Activated CD4-positive, alpha-beta memory T cell treated with anti-CD3 and anti-CD28 coated beads for 36 hours (primary cell): ENCODE data around the gene NOS3. TPM values are rescaled to one million over a fixed set of nuclear protein-coding genes. Genes with fewer than 3 reads are reported as not detected.
A peak's percentile ranks its signal among the peaks of the same experiment; 100 is the strongest.

Experiments used
- CTCF ChIA-PET: fragments of 350-600 bp; sonication (Branson Sonifier 250); formaldehyde crosslinking; loops from one replicate; lab custom pipeline; 2021; ENCODE audit warnings: antibody characterized with exemption, inconsistent platforms; lab: Charles Lee
- POLR2A ChIA-PET: fragments of 350-600 bp; sonication (Branson Sonifier 250); formaldehyde crosslinking; loops from one replicate; lab custom pipeline; 2021; ENCODE audit warnings: antibody characterized with exemption; lab: Charles Lee
- DNase-seq: peaks from one replicate; pipeline ENCODE4 v3.0.0-alpha.2; 2020
- H3K27ac Mint-ChIP-seq: one replicate; pipeline ENCODE4 v1.8.0; 2021; ENCODE audit warnings: mixed read lengths
- H3K27me3 Mint-ChIP-seq: one replicate; pipeline ENCODE4 v1.8.0; 2021; ENCODE audit warnings: mixed read lengths
- H3K36me3 Mint-ChIP-seq: one replicate; pipeline ENCODE4 v1.8.0; 2021; ENCODE audit warnings: mixed read lengths
- H3K4me1 Mint-ChIP-seq: one replicate; pipeline ENCODE4 v1.8.0; 2021; ENCODE audit warnings: low read depth, mixed read lengths
- H3K4me3 Mint-ChIP-seq: one replicate; pipeline ENCODE4 v1.8.0; 2021; ENCODE audit warnings: mild to moderate bottlenecking, mixed read lengths
- H3K9me3 Mint-ChIP-seq: one replicate; pipeline ENCODE4 v1.8.0; 2021; ENCODE audit warnings: mixed read lengths
- intact Hi-C: fragments of 100-400 bp; cut with micrococcal nuclease; formaldehyde crosslinking; loops from one replicate; pipeline ENCODE4 v1.15.1; 2023
- total RNA-seq, 2 experiments: library from RNA; stranded (reverse); gene quantifications; one replicate each; pipeline ENCODE4 v1.2.3, GENCODE V29; 2021

The NOS3 gene
- total RNA-seq, 2 experiments from 2014 or later: 10.4 to 13.2 TPM

- Mint-ChIP-seq H3K4me1 (peaks cover 27% of the 10 kb centered on the region), H3K36me3 (peaks cover 3% of the 10 kb centered on the region), H3K27me3 (no peaks in the 10 kb centered on the region), H3K9me3 (peaks cover 25% of the 10 kb centered on the region), H3K4me3 (no peak overlapping the region), H3K27ac (no peak overlapping the region)
- DNase-seq: no peak
- ChIA-PET POLR2A (no interaction called here), CTCF (interaction anchor here (0.5 to 7.4 kb wide), 15 partner anchors 10 to 320 kb away, joined by 3 to 53 read pairs (median 5); no protein-coding TSS in a partner anchor)
- intact Hi-C loops: no loop called here
Observed at GRCh38 chr7:150989456-150989855, 1.4 kb upstream of the NOS3 start.

DNA sequence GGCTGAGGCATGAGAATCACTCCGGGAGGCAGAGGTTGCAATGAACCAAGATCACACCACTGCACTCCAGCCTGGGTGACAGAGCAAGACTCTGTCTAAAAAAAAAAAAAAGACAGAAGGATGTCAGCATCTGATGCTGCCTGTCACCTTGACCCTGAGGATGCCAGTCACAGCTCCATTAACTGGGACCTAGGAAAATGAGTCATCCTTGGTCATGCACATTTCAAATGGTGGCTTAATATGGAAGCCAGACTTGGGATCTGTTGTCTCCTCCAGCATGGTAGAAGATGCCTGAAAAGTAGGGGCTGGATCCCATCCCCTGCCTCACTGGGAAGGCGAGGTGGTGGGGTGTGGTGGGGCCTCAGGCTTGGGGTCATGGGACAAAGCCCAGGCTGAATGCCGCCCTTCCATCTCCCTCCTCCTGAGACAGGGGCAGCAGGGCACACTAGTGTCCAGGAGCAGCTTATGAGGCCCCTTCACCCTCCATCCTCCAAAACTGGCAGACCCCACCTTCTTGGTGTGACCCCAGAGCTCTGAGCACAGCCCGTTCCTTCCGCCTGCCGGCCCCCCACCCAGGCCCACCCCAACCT lies 1.3 kb downstream of the NOS3 start:
- Mint-ChIP-seq H3K4me1 (peaks cover 38% of the 10 kb centered on the region), H3K36me3 (peaks cover 3% of the 10 kb centered on the region), H3K27me3 (no peaks in the 10 kb centered on the region), H3K9me3 (peaks cover 25% of the 10 kb centered on the region), H3K27ac (no peak overlapping the region), H3K4me3 (no peak overlapping the region)
- POLR2A ChIA-PET: no interaction called here
- CTCF ChIA-PET: interaction anchor here (1.0 to 7.4 kb wide), 5 partner anchors 14 to 94 kb away, joined by 3 to 53 read pairs (median 3); no protein-coding TSS in a partner anchor
- intact Hi-C loops: no loop called here
- DNase-seq: no peak

GRCh38 chr7:150992833-150993302 lies 2.1 kb downstream of the NOS3 start:
- H3K27ac Mint-ChIP-seq: no peak overlapping the region
- H3K4me1 Mint-ChIP-seq: peaks cover 42% of the 10 kb centered on the region
- peak; percentile 29 for DNase-seq
- no peak overlapping the region for H3K4me3 Mint-ChIP-seq
- H3K27me3 Mint-ChIP-seq: no peaks in the 10 kb centered on the region
- peaks cover 3% of the 10 kb centered on the region for H3K36me3 Mint-ChIP-seq
- peaks cover 25% of the 10 kb centered on the region for H3K9me3 Mint-ChIP-seq
- intact Hi-C loops: no loop called here
- POLR2A ChIA-PET: no interaction called here
- CTCF ChIA-PET: interaction anchor here (1.3 to 7.4 kb wide), 4 partner anchors 14 to 31 kb away, joined by 3 to 53 read pairs (median 10); no protein-coding TSS in a partner anchor

DNA sequence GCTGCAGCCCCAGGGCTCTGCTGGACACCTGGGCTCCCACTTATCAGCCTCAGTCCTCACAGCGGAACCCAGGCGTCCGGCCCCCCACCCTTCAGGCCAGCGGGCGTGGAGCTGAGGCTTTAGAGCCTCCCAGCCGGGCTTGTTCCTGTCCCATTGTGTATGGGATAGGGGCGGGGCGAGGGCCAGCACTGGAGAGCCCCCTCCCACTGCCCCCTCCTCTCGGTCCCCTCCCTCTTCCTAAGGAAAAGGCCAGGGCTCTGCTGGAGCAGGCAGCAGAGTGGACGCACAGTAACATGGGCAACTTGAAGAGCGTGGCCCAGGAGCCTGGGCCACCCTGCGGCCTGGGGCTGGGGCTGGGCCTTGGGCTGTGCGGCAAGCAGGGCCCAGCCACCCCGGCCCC lies 2.7 kb downstream of the NOS3 start:
- H3K27me3 Mint-ChIP-seq: no peaks in the 10 kb centered on the region
- DNase-seq: no peak
- peaks cover 3% of the 10 kb centered on the region for H3K36me3 Mint-ChIP-seq
- H3K27ac Mint-ChIP-seq: no peak overlapping the region
- ChIA-PET POLR2A (no interaction called here), CTCF (interaction anchor here (0.7 to 7.4 kb wide), 10 partner anchors 8 to 175 kb away, joined by 3 to 53 read pairs (median 6); no protein-coding TSS in a partner anchor)
- peaks cover 41% of the 10 kb centered on the region for H3K4me1 Mint-ChIP-seq
- H3K9me3 Mint-ChIP-seq: peaks cover 25% of the 10 kb centered on the region
- intact Hi-C loops: no loop called here
- H3K4me3 Mint-ChIP-seq: no peak overlapping the region

DNA sequence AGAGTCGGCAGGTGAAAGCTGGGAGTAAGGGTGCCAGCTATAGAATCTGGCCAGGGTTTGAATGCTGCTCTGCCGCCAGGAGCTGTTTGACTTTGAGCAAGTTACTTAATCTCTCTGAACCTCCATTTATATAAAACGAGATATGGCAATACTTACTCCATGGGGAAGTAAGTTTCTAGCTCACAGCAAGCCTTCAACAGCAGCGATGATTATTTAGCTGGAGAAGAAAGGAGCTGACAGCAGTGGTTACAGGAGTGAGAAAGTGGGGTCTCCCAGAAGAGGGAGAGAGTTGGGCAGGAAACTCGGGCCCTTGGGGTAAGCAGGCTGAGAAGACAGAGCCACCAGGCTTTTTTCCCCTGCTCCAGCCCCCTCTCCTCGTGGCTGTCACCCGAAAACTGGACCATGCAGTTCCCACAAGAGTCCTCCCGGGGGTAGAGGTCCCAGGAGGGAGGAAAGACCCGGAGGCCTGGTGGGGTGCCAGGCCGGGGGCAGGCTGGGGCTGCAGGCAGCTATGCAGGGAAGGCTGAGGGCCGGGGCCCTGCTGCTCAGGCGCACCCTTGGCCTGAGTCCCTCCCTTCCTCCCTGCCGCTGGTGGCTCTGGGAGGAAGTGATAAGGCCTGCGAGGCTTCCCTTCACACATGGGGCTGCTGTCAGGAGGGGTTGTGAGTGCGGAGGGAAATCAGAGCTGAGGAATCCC lies 3.5 kb downstream of the NOS3 start:
- H3K4me3 Mint-ChIP-seq: peak overlapping the region; percentile 35

DNA sequence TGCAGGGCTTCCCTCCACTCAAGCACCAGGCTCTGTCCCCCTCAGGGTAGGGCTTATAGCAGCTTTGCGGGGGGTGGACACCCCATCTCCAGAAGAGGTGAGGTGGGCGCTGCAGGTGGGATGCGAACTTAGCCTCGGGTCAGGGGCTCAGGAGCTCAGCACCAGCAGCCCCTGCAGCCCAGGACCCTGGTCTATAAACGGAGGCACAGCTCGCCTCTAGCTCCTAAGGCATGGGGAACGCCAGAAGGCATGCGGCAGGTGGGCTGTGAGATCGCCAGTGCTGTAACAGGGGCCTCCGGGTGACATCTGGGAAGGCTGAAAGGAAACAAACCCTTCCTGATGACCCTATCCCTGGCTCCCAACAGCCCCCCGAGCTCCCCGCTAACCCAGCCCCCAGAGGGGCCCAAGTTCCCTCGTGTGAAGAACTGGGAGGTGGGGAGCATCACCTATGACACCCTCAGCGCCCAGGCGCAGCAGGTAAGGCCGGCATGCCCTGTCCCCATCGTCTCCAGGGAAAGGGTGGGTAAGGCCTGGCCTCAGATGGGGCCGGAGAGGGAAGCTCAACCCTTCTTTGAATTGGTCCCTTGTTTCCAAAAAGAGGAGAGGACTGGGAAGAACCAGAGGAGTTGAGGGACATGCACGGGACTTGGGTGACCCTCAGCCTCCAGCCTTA lies 4.2 kb downstream of the NOS3 start:
- Mint-ChIP-seq H3K9me3 (peaks cover 16% of the 10 kb centered on the region), H3K27me3 (no peaks in the 10 kb centered on the region), H3K4me1 (peaks cover 35% of the 10 kb centered on the region), H3K4me3 (peak overlapping the region; percentile 35), H3K36me3 (peaks cover 3% of the 10 kb centered on the region), H3K27ac (peak overlapping the region; percentile 38)
- ChIA-PET POLR2A (interaction anchor here (1.2 kb wide), 1 partner anchor 17 kb away, joined by 8 read pairs; no protein-coding TSS in a partner anchor), CTCF (interaction anchor here (0.7 to 7.4 kb wide), 10 partner anchors 10 to 129 kb away, joined by 3 to 53 read pairs (median 3); partner anchors contain the start of gene ABCB8)
- DNase-seq: no peak
- intact Hi-C loops: loop anchor here (2.0 kb wide), 1 partner anchor 14 kb away; no protein-coding TSS in a partner anchor

More for the DNA sequence above, 3.5 kb downstream of the NOS3 start:
- intact Hi-C loops: loop anchor here (2.0 kb wide), 1 partner anchor 15 kb away; no protein-coding TSS in a partner anchor
- peak overlapping the region; percentile 38 for H3K27ac Mint-ChIP-seq
- H3K36me3 Mint-ChIP-seq: peaks cover 3% of the 10 kb centered on the region
- ChIA-PET CTCF (interaction anchor here (0.5 to 7.4 kb wide), 15 partner anchors 9 to 603 kb away, joined by 3 to 53 read pairs (median 3); partner anchors contain the start of gene ABCB8), POLR2A (interaction anchor here (1.2 kb wide), 1 partner anchor 18 kb away, joined by 8 read pairs; no protein-coding TSS in a partner anchor)
- peaks cover 35% of the 10 kb centered on the region for H3K4me1 Mint-ChIP-seq
- no peaks in the 10 kb centered on the region for H3K27me3 Mint-ChIP-seq
- H3K9me3 Mint-ChIP-seq: peaks cover 22% of the 10 kb centered on the region
- DNase-seq: no peak

DNA sequence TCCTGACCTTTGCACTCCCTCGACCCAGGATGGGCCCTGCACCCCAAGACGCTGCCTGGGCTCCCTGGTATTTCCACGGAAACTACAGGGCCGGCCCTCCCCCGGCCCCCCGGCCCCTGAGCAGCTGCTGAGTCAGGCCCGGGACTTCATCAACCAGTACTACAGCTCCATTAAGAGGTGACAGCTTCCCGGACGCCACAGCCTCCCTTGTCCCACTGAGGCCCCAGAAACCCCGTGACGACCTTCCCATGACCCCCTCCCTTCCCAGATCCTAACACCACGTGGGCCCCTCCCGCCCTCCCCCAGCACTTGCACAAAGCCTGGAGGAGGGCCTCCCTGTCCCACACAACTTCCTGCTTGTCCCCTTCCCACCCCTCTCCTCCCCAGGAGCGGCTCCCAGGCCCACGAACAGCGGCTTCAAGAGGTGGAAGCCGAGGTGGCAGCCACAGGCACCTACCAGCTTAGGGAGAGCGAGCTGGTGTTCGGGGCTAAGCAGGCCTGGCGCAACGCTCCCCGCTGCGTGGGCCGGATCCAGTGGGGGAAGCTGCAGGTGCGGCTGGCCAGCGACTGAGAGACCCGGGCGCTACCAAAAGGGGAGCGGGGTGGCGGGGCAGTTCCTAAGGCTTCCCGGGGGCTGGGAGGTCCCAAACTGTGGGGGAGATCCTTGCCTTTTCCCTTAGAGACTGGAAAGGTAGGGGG lies 5.7 kb downstream of the NOS3 start:
- H3K36me3 Mint-ChIP-seq: no peaks in the 10 kb centered on the region
- DNase-seq: no peak
- H3K4me3 Mint-ChIP-seq: no peak overlapping the region
- intact Hi-C loops: no loop called here
- ChIA-PET CTCF (interaction anchor here (0.7 to 1.6 kb wide), 3 partner anchors 11 to 98 kb away, joined by 3 to 5 read pairs (median 3); no protein-coding TSS in a partner anchor), POLR2A (interaction anchor here (1.8 kb wide), 1 partner anchor 12 kb away, joined by 5 read pairs; no protein-coding TSS in a partner anchor)
- H3K9me3 Mint-ChIP-seq: peaks cover under 1% of the 10 kb centered on the region
- no peak overlapping the region for H3K27ac Mint-ChIP-seq
- peaks cover 35% of the 10 kb centered on the region for H3K4me1 Mint-ChIP-seq
- no peaks in the 10 kb centered on the region for H3K27me3 Mint-ChIP-seq

GRCh38 chr7:150997075-150997511 lies 6.3 kb downstream of the NOS3 start:
- H3K27me3 Mint-ChIP-seq: no peaks in the 10 kb centered on the region
- no peaks in the 10 kb centered on the region for H3K9me3 Mint-ChIP-seq
- POLR2A ChIA-PET: interaction anchor here (1.8 kb wide), 1 partner anchor 11 kb away, joined by 5 read pairs; no protein-coding TSS in a partner anchor

DNA sequence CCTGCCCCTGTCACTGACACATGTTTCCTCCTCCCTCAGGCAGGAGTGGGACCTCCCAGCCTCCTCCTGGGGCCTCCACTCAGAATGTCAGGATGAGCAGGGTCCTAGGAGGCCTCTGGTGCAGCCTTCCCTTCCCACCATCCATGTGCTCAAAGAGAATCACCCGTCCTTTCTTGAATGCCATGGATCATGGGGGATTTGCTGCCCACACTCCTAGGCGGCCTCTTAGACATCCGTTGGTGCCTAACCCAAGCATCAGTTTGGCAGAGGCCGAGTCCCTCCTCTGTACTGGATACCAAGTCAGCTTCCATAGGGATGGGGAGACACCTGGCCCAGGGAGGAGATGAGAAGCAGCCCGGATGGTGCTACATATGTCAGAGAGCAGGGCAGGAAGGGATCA lies 7.0 kb downstream of the NOS3 start:
- POLR2A ChIA-PET: interaction anchor here (1.8 kb wide), 1 partner anchor 11 kb away, joined by 5 read pairs; no protein-coding TSS in a partner anchor
- Mint-ChIP-seq H3K27ac (no peak overlapping the region), H3K9me3 (no peaks in the 10 kb centered on the region)

More at GRCh38 chr7:150997075-150997511, 6.3 kb downstream of the NOS3 start:
- DNase-seq: no peak
- H3K4me3 Mint-ChIP-seq: no peak overlapping the region
- intact Hi-C loops: no loop called here
- peaks cover 35% of the 10 kb centered on the region for H3K4me1 Mint-ChIP-seq
- CTCF ChIA-PET: interaction anchor here (1.1 to 1.6 kb wide), 2 partner anchors 12 to 99 kb away, joined by 3 to 5 read pairs; no protein-coding TSS in a partner anchor
- H3K36me3 Mint-ChIP-seq: no peaks in the 10 kb centered on the region
- H3K27ac Mint-ChIP-seq: no peak overlapping the region

DNA sequence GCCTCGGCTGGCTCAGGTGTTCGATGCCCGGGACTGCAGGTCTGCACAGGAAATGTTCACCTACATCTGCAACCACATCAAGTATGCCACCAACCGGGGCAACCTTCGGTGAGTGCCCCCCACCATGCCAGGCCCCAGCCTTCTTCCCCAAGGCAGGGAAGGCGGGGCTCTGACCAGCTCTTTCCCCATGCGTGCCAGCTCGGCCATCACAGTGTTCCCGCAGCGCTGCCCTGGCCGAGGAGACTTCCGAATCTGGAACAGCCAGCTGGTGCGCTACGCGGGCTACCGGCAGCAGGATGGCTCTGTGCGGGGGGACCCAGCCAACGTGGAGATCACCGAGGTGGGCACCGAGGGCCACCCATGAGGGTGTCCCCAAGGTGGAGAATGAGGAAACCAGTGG lies 7.5 kb downstream of the NOS3 start:
- H3K27ac Mint-ChIP-seq: no peak overlapping the region
- intact Hi-C loops: no loop called here
- no peaks in the 10 kb centered on the region for H3K9me3 Mint-ChIP-seq
- no peaks in the 10 kb centered on the region for H3K27me3 Mint-ChIP-seq
- ChIA-PET CTCF (interaction anchor here (0.9 to 1.0 kb wide), 2 partner anchors 12 to 36 kb away, joined by 3 read pairs; no protein-coding TSS in a partner anchor), POLR2A (no interaction called here)
- H3K4me3 Mint-ChIP-seq: no peak overlapping the region
- no peak for DNase-seq
- H3K4me1 Mint-ChIP-seq: peaks cover 35% of the 10 kb centered on the region
- no peaks in the 10 kb centered on the region for H3K36me3 Mint-ChIP-seq

More for the DNA sequence above, 7.0 kb downstream of the NOS3 start:
- intact Hi-C loops: no loop called here
- Mint-ChIP-seq H3K4me1 (peaks cover 35% of the 10 kb centered on the region), H3K27me3 (no peaks in the 10 kb centered on the region), H3K4me3 (no peak overlapping the region), H3K36me3 (no peaks in the 10 kb centered on the region)
- DNase-seq: no peak
- CTCF ChIA-PET: interaction anchor here (0.9 to 1.0 kb wide), 2 partner anchors 12 to 35 kb away, joined by 3 read pairs; no protein-coding TSS in a partner anchor
